SH-SY5Y (cell line): ENCODE results near the gene SIX5.

ENCODE experiments used
- GATA2 ChIP-seq: IDR thresholded peaks from 2 replicates; pipeline ENCODE4 v1.6.1; 2011; ENCODE audit warnings: mild to moderate bottlenecking, low read depth, low read length
- GATA3 ChIP-seq: IDR thresholded peaks from 2 replicates; pipeline ENCODE4 v1.6.1; 2011; ENCODE audit warnings: low read depth, mild to moderate bottlenecking, low read length, moderate library complexity

Gene SIX5

DNA sequence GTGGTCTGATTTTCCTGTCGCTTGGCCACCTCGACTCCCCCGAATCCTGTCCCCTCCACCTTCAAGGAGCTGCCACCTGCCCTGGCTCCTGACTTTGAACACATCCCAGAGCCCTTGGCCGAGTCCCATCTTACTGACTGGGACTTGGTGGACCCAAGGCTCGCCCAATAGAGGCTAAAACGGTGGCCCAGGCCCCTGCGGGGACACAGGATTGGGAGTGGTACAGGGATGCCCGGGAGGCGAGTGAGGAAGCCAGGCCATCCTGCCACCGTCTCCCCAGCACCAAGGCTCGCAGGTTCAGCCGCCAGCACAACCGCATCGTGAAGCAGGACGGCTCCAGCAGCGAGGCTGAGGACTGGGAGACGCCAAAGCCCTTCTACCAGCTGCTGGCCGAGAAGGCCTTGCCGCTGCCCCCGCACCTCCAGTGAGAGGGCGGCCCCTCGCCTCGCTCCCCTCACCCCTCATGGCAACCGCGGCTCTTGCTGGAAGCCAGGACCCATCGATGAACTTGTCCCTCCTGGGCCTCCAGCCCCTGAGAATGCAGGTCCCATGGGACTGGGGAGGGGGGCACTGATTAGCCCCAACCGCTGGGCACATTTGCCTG, 5.3 kb downstream of the SIX5 start:
- TF ChIP-seq GATA2 = no peak
- no peak for TF ChIP-seq GATA3

DNA sequence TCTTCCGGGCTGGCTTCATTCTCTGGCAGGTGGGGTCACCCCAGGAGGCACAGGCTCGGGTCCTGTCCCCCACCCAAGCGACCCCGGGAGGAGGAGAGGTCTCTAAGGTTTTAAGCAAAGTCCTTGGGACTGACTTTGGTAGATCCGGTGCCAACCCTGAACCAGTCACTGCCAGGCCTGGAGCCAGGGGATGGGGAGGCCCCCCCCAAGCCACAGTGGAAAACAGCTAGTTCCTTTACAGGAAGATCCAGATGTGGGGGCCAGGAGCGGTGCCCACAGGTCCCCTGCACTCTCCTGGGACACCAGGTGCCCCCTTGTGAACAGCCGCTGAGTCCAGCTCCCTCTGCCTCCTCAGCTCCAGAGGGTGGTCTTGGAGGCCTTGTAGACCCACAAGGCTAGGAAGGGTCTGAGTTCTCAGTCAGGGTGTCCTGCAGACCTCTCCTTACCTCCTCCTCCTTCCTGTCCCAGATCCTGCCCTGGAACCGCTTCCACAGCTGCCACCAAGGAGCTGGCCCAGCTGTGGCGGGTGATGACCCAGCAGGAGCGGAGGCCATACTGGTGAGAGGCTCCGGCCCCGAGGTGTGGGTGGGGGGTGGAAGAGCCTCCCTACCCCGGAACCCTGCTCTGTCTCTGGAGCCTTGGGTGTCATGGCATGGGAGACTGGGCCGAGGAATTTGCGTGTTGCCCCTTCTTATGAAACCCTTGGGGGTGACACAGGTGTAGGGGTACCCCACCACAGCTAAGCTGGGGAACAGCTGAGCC, 6.0 kb downstream of the SIX5 start:
- TF ChIP-seq GATA2 = no peak
- TF ChIP-seq GATA3 = no peak

DNA sequence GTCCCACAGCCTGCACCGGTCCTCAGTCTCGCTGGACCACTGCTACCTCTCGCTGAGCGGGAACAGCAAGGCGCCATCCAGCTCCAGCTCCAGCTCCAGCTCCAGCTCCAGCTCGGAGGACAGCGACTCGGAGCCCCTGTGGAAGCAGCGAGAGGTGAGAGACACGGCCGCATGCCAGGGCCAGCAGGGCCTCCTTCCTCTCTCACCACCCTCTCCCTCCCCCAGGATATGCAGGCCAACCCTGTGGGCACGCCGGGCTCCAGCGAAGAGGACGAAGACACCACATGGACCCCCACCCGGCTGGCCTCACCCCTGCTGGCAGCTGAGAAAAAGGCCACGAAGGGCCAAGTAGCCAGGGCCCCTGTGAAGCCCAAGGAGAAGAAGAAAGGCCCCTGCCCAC, 7.3 kb downstream of the SIX5 start:
- TF ChIP-seq GATA2 (no peak), GATA3 (no peak)

DNA sequence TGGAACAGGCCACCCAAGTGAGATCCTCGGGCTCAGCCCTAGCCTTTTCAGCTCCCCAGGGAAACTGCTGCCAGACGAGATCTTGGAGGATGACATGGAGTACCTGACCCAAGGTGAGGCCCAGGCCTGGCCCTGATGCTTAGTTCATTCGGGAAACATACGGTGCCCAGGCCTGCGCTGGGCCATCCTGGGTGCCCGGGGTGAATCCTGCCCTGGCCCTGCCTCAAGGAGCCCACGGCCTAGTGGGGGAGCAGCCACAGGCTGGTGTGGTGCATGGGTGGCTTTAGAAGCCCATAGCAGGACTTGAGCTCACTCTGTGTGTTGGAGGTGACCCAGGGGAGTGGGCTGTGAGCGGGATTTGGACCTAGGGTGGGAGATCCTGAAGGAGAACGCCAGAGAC, 10.1 kb downstream of the SIX5 start:
- TF ChIP-seq GATA2 = no peak
- no peak for TF ChIP-seq GATA3

DNA sequence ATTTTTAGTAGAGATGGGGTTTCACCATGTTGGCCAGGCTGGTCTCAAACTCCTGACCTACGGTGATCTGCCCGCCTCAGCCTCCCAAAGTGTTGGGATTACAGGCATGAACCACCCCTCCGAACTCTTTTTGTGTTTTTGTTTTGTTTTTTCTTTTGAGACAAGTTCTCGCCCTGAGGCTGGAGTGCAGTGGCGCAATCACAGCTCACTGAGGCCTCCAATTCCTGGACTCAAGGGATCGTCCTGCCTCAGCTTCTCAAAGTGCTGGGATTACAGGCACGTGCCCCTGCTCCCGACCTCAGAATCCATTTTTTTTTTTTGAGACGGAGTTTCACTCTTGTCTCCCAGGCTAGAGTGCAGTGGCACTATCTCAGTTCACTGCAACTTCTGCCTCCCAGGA, 11.4 kb downstream of the SIX5 start:
- TF ChIP-seq GATA2 (no peak), GATA3 (no peak)

DNA sequence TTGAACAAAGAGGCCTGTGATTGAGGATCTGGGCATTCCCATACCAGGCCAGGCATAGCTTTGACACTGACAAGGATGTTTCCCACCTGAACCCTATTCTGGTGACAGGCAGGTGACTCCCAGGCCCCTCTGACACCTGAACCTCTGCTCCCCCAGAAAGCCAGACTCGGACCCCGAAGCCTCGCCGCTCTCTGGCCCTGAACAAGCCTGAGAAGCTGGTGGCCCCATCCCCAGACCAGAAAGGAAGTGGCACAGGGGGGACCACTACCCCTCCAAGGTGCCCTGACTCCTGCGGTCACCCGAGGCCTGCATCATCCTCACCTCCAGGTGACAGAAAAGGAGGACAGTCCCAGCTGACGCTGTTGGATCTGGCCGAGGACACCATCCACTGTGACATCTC, 14.7 kb downstream of the SIX5 start:
- TF ChIP-seq GATA2 (no peak), GATA3 (no peak)

DNA sequence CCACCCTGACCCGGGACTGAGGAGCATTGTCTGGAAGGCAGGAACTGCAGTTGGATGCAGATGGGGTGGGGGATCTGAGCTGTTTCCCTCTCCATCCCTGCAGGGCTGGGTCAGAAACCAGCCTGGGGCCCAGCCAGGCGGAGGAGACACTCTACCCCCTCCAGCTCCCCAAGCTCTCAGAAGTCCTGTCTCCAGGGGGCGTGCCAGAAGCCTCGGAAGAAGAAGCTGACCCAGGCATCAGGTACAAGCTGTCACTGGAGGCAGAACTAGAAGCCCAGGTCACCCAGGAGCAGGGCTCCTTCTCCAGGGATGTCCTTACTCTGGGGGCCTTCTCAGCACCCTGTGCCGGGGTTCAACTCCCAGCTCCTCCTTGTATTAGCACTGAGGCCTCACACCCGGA, 15.5 kb downstream of the SIX5 start:
- no peak for TF ChIP-seq GATA3
- TF ChIP-seq GATA2 = no peak

DNA sequence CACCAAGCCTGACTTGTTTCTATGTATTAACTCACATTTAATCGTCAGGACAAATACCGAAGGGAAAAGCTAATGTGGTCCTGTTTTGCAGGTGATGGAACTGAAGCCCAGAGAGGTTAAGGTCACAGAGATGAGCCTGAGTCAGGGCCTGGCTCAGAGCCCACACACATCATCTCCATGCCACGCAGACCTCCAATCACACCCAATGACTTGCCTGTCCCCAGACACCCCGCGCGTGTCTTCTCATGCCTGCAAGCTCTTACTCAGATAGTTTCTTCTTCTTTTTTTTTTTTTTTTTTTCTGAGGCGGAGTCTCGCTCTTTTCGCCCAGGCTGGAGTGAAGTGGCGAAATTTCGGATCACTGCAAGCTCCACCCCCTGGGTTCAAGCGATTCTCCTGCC, 16.4 kb downstream of the SIX5 start:
- TF ChIP-seq GATA3 (no peak), GATA2 (no peak)

DNA sequence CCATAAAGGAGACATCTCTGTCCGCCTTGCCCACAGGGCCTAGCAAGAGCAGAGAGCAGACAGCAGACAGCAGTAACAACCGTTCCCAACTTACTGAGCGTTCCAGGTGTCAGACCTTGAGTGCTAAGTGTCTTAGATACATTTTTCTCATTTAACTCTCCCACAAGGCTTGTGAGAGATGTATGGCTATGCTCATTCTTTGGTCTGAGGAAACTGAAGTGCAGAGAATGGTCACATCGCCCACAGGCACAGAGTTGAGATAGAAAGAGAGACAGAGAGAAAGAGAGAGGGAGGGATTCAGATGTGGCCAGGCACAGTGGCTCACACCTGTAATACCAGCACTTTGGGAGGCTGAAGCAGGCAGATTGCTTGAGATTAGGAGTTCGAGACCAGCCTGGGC, 21.5 kb downstream of the SIX5 start:
- TF ChIP-seq GATA2 (no peak), GATA3 (no peak)

DNA sequence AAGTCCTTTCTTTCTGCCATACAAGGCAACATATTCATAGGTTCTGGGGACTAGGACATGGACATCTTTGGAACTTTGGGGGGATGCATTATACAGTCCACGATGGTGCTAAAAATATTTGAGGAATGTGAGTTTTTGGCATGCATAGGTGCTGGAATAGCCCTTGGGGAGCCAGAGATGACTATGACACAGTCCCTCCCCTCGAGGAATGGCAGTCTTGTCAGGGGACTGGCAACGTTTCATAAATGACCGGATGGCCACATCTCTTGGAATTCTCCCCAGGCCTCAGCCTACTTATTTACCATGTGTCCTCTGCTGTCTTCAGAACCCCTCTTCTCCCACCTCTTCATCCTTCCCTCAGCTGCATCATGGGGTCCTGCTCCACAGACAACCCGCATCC, 22.2 kb downstream of the SIX5 start:
- TF ChIP-seq GATA3 (no peak), GATA2 (no peak)

DNA sequence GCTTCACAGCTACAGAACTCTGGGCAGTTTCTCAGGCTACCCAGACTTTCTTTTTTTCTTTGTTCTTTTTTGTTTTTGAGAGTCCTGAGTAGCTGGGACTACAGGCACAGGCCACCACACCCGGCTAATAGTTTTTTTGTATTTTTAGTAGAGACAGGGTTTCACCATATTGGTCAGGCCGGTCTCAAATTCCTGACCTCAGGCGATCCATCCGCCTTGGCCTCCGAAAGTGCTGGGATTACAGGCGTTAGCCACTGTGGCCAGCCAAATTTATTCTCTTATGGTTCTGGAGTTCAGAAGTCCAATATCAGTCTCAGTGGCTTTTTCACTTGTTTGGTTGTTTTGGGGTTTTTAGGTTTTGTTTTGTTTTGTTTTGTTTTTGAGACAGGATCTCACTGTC, 23.4 kb downstream of the SIX5 start:
- TF ChIP-seq GATA3 (no peak), GATA2 (no peak)

DNA sequence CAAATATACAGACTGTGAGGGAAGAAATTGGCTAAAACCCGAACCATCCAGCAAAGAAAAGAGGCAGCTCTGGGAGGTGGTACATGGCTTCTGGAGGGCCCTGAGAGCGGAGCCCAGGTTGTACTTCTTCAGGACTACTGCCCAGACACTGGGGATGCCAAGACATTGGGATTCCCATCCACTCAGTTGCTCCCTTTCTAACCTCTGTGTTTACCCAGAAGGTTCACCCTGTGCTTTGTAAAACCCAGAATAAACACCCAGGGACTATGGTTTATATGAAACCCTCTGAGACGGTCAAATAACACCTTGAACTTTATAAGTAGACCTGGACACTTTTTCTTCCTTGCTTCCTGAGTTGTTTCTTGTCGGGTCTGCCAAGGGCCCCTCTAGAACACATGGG, 26.1 kb downstream of the SIX5 start:
- no peak for TF ChIP-seq GATA3
- no peak for TF ChIP-seq GATA2

DNA sequence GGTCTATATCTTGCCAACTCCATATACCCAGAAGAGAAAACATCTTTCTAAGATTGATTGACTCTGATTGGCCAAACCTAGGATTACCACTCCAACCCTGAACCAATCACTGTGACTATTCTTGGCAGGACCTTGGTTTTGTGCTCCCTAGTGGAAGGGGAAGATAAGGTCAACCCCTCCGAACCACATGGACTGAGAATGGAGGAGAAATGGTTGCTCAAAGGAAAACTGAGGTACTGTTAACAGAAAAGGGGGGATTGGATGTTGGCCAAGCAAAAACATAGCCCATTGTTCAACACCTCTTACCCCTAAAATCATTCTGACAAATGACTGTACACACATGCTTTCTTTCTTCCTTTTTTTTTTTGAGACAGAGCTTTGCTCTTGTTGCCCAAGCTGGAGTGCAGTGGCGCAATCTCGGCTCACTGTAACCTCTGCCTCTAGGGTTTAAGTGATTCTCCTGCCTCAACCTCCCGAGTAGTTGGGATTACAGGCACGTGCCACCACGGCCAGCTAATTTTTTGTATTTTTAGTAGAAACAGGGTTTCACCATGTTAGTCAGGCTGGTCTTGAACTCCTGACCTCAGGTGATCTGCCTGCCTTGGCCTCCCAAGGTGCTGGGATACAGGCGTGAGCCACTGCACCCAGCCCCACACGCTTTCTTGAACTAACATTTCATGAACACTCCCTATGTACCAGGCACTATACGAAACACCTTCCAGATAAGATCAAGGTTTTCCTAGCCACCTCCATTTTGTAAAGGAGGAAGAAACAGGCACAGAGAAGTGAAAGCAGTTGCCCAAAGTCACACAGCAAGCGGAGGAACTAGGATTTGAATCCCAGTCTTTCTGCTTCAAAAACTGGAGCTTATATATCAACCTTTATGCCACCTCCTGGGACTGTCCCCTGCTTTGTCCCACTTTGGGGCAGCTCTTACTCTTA, 29.3 kb downstream of the SIX5 start:
- TF ChIP-seq GATA2 (no peak), GATA3 (no peak)

DNA sequence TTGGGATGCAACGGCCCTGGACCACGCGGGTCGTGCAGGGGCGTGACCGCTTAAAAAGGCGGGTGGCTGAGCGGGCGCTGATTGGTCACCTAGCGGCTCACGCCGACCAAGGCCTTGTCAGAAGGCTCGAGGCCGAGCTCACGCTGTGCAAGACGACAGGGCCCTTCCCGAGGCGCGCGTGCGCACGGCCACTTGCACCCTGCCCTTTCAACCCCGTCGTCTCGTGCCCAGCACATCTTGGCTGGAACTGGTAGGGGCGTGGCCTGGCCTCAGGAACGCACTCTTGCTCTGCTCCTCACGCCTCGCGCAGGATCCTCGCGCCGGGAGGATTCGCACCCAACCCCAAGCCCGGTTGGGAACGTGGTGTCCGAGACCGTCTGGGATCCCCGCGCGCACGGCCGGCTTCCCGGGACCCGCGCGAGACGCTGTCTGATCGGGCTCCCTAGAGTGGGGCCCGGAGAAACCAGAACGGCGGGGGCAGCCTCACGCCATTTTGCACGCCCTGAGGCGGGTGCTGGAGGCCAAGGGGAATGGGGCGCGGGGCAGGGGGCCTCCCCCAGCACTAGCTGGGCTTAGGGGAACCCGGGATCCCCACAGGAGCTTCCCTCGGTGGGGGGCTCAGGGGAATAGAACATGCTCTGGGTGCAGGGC, 35.8 kb downstream of the SIX5 start, which contains the start of gene MEIOSIN:
Gene MEIOSIN (plus strand): TSS at position 280 of the 651 bp plus-strand sequence. CDS start 1,938 bp downstream, outside the sequence.
- TF ChIP-seq GATA2 (no peak), GATA3 (no peak)
